Activated CD8-positive, alpha-beta memory T cell treated with anti-CD3 and anti-CD28 coated beads for 4 hours (primary cell): ENCODE results near the gene DCPS.
"Not testable (repeated sequence)": the region's sequence is repeated elsewhere in the genome, so short reads cannot be mapped to it uniquely, and the experiment has no call there.

Source experiments
- DNase-seq, 2 donors: peaks; one replicate each; pipeline ENCODE4 v3.0.0-alpha.2; 2020; ENCODE audit warnings: low read depth in 2 of 2

The DCPS gene

DNA sequence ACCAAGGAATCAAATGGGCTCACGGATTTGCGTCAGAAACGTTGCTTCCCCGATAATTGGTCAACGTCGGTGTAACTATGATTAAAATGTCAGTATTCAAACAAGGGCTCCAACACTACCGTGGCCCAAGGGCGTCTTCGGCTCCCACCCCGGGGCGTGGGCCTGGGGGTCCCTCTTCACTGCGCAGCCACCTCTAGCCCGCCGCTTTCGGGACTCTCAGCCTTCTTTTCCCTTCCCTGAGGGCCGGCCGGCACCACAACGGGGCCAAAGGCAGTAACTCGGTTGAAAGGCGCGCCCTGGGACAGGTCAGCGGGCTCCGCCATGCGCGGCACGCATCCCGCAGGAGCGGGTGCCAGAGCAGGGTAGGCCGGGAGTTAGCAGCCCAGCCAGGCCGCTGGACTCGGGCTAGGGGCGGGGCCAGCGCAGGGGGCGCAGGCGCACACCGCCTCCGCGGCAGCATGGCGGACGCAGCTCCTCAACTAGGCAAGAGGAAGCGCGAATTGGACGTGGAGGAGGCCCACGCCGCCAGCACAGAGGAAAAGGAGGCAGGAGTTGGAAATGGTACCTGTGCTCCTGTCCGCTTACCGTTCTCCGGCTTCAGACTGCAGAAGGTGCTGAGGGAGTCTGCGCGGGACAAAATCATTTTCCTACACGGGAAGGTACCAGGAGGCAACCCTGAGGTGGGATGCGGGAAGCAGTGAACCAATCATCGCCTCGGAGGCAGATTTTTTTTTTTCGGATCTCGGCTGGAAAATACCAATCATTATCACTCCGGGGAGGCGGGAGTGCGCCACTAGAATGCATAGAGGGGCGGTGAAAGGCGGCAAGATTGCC lies at the start of gene DCPS:
Gene DCPS (plus strand): TSS at position 438 of the 834 bp plus-strand sequence. CDS start 21 bp downstream, at position 459.
- DNase-seq, result peak; percentile 65 to 71

GRCh38 chr11:126254819-126255218 lies 49.0 kb upstream of the DCPS start:
- no peak for DNase-seq

- not testable (repeated sequence) for DNase-seq
Observed at GRCh38 chr11:126255507-126255906, 48.4 kb upstream of the DCPS start.

- no peak for DNase-seq
Observed at GRCh38 chr11:126256216-126256615, 47.6 kb upstream of the DCPS start.

GRCh38 chr11:126257144-126257543 lies 46.7 kb upstream of the DCPS start:
- no peak for DNase-seq

DNA sequence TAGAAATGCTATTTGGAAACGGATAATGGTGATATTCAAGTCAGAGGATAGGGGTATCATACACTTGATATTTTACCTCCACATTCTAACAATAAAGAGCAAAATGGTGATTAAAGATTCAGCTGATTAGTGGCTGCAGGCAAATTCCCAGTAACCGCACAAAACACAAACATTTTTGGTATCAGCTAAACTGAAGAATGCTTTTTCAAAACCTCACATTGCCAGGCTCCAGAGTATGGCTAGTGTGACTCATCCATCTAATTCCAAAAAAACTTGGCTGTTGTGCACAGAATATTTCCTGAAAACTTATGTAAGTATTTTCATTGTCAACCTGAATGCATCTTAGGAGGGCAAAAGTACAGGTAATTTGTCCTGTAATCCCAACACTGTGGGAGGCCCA lies 46.1 kb upstream of the DCPS start:
- DNase-seq, result no peak

DNA sequence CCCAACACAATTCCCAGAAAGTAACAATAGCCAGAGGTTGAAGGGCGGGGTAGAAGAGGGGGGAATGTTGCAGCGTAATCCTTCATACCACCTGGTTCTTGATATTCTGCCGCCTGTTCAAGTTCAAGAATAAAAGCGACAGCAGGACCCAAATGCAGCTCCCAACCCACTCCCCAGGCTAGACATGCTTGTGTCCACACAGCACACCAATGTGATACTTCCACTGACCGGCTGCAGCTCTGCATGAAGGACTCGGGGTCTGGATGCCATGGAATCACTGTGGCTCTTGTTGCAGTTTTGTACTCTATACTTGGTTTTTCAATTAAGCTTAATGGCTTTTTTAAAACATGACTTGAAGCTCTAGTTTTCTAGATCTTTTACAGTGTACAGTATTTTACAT lies 41.6 kb upstream of the DCPS start:
- DNase-seq, result no peak

GRCh38 chr11:126263489-126263888 lies 40.4 kb upstream of the DCPS start:
- no peak for DNase-seq

DNA sequence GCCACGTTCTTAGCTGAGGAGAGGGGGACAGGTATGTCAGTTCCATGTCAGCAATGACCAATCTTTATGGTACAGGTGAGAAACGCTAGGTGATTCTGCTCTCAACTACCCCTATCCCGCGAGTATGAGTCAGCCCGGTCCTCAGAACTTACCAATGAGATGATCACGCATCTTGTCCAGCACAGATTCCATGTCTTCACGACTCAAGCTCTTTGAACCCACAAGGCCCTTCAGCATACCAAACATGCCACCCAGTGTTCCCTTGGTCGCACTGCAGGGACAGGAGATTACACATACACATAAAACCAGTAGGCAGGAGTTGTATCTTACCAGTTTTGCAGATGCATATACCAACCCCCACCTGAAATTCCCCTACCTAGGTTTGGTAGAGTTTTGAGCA lies 38.0 kb upstream of the DCPS start:
- DNase-seq, result no peak

DNA sequence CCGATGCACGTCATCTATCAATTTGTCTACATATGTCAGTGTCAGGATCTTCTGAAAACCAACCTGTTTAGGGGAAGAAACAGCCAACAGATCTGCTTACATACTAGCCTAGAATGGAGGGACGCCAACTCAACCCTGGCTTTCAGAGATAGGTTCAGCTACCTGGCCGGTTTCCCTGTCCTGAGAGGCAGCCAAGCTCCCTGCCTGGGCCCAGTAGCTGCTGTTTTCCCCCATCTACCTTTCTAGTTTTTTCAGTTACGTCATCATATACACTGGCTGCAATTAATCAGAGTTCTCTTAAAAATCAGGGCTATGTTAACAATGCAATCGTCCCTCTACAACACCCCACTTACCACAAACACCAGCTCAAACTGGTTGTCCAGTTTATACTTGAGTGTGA lies 36.2 kb upstream of the DCPS start:
- DNase-seq, result no peak

DNA sequence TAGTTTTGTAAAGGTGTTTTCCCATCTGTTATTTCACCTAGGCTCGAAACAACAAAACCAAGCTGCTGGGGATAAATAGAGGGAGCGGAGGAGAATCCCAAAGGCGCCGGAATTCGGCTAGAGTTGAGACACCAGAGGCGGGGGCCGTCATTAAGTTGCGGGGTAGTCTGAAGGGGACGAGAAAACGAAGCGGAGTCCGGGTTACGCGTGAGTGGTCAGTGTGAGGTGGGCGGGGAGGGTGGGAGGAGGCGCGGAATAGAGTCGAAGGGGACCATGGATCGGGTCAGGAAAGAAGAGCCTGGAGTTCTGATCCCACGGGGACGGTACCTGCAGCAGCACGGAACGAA lies 35.5 kb upstream of the DCPS start:
- no peak for DNase-seq

- peak; percentile 100 for DNase-seq
Observed at GRCh38 chr11:126268708-126269579, 34.9 kb upstream of the DCPS start, which contains the start of the genes FOXRED1 and SRPRA. FOXRED1 (plus strand) TSS chr11:126269154; CDS start chr11:126269207, 53 bp downstream. SRPRA (minus strand) TSS chr11:126268895; CDS start chr11:126268804, 91 bp downstream.

DNA sequence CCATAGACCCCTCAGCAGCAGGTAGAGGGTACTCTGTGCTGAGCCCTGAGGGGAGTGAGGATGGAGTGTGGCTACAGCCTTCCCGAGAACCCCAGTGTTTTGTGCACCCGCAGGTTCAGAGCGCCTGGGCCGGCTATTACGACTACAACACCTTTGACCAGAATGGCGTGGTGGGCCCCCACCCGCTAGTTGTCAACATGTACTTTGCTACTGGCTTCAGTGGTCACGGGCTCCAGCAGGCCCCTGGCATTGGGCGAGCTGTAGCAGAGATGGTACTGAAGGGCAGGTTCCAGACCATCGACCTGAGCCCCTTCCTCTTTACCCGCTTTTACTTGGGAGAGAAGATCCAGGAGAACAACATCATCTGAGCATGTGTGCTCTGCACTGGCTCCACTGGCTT lies 26.5 kb upstream of the DCPS start:
- DNase-seq, result no peak

DNA sequence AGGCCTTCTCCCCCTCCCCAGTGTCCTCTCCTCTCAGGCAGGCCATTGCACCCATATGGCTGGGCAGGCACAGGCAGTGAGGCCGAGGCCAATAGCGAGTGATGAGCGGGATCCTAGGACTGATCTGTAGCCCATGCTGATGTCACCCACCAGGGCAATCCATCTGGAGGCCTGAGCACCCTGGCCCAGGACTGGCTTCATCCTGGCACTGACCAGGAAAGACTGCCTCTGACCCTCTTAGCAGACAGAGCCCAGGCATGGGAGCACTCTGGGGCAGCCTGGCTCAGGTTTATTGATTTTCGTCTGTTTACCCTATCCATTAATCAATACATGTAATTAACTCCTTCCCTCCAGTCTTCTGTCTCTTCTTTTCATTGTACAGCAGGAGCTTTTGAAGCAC lies 26.1 kb upstream of the DCPS start:
- DNase-seq, result no peak

GRCh38 chr11:126279191-126279590 lies 24.7 kb upstream of the DCPS start:
- DNase-seq, result no peak

DNA sequence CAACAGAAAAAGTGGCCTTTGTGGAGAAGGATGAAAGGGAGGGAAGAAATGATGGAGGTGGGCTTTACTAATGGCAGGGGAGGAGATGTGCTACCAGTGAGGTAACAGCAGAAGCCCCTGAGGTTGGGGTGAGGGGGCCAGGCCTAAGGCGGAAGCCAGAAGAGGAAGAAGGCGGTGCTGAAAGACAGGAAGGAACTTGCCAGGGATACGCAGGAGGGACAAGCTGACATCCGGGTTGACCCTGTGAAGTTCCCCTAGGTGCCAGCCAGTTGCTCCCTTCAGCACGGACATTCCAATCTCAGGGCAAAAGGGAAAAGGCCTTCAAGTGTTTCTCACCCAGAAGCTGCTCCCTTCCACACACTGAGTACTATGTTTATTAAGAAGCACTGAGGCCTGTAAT lies 23.3 kb upstream of the DCPS start:
- no peak for DNase-seq

- no peak for DNase-seq
Observed at GRCh38 chr11:126281245-126281644, 22.6 kb upstream of the DCPS start.

DNA sequence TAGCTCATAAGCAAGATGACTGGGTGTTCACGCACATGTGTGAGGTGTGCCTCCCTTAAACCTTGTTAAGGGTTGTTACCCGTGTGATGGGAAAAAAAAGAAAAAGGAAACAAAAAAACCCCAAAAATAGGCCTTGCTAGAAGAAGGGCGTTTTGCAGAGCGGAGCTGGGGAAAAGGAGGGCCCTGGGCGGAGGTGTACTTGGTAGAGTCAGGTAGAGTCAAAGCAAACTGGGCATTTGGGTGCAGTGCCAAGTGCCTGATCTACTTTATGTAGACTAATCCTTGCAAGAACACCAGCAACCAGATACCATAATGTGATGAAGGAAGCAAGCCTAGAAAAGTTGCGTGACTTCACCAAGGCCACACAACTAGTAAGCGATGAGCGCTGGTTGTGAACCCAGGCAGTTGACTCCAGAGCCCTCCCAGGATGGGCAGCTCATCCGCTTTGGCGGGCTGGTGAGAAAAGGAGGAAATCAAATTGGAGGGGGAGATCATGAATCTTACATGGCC lies 22.1 kb upstream of the DCPS start:
- no peak for DNase-seq

DNA sequence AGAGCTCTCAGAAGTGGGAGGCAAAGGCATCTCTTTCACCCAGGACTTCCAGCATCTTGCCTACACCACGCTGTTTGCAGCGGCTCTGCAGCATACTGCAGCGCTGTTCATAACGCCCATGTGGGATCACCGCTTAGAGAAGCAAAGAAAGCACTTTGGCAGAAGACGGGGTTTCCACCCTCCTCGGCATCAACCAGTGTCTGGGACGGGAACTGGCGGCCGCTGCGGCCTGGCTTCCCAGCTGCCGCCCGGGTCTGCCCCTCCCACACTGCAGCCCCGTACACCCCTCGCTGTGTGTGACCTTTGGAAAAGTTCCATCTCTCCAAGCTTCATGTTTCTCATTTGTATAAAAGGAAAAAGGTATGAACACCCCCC lies 21.5 kb upstream of the DCPS start:
- DNase-seq, result no peak

DNA sequence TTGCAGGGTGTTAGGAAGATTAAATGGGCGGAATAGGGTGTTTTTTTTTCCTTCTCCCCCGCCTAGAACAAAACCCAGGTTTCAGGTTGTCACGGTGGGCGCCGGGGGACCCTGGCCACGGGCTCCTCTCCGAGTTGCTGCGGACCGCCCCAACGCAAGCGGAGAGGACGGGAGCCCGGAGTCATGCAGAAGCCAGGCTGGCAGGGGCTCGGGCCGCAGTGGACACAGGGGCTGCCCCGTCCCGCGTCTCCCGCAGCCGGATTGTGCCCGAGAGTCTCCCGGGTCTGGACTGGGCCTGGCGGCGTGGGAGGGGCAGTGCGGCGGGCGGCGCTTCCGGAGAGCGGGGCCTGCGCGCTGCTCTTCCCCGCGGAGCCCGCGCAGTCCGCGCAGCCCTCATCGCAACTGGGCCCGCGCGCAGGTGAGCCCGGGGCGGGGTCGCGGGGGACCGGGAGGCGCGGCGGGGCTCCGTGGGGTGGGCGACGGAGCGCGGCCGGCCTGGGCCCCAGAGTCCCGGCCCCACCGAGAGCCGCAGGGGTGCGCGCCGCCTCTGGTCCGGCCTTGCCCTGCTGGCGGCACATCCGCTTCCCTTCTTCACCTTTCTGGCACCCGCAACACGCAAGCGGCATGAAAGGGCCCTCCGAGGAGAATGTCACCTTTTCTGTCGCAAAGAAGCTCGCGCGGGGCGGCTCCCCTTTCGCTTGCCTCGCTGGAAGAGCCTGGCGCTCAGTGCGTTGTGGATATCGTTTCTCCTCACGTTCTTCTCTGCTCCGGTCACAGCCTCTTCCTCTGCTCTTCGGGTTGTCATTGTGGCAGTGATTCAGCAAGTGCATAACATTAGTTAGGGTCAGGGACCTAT lies 20.9 kb upstream of the DCPS start, which contains the start of gene TIRAP:
Gene TIRAP (plus strand): TSS at position 358 of the 856 bp plus-strand sequence. CDS start 7,802 bp downstream, outside the sequence.
- DNase-seq, result peak; percentile 15 to 23

DNA sequence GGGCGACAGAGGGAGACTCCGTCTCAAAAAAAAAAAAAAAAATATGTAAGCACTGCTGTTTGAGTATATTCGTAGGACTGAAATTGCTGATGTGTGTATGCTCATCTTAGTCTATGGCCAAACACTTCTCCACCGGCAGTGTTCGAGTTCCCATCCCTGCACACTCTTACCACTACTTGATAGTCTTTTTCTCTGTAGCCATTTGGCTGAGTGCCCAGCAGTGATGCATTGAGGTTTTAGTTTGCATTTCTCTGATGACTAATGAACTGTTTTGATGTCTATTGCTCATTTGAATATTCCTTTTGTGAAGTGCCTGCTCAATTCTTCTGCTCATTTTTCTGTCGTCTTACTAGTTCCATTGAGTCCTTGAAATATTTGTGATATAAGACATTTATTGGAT lies 19.0 kb upstream of the DCPS start:
- peak; percentile 73 to 76 for DNase-seq
